Ishikawa (cell line): ENCODE results near the gene RHEX.

ENCODE experiments used
- CREB1 ChIP-seq: IDR thresholded peaks from 2 replicates; pipeline ENCODE4 v1.6.1; 2012; ENCODE audit warnings: low read depth
- EP300 ChIP-seq: IDR thresholded peaks from 2 replicates; pipeline ENCODE4 v1.6.1; 2012; ENCODE audit warnings: borderline replicate concordance
- FOXM1 ChIP-seq: IDR thresholded peaks from 2 replicates; pipeline ENCODE4 v1.6.1; 2012; ENCODE audit warnings: low read depth, borderline replicate concordance
- MAX ChIP-seq: IDR thresholded peaks from 2 replicates; pipeline ENCODE4 v1.6.1; 2012
- NFIC ChIP-seq: IDR thresholded peaks from 2 replicates; pipeline ENCODE4 v1.6.1; 2012
- RAD21 ChIP-seq: IDR thresholded peaks from 2 replicates; pipeline ENCODE4 v1.6.1; 2012; ENCODE audit warnings: low read depth
- REST ChIP-seq: IDR thresholded peaks from 2 replicates; pipeline ENCODE4 v1.6.1; 2012; ENCODE audit warnings: low read depth, mild to moderate bottlenecking
- TAF1 ChIP-seq: IDR thresholded peaks from 2 replicates; pipeline ENCODE4 v1.6.1; 2012; ENCODE audit warnings: low read depth, mild to moderate bottlenecking
- YY1 ChIP-seq: IDR thresholded peaks from 2 replicates; pipeline ENCODE4 v1.6.1; 2012; ENCODE audit warnings: low read depth
- ZBTB7A ChIP-seq: IDR thresholded peaks from 2 replicates; pipeline ENCODE4 v1.6.1; 2012; ENCODE audit warnings: low read depth

- TF ChIP-seq YY1: no peak
- TF ChIP-seq CREB1: no peak
- TF ChIP-seq EP300: no peak
- TF ChIP-seq MAX: no peak
- 0 out of 2 replicates have a peak, but pooled peaks have one; percentile 2 for TF ChIP-seq NFIC
- no peak for TF ChIP-seq REST
- TF ChIP-seq ZBTB7A: no peak
- peak; percentile 35; the same call in 1 of the 2 replicates for TF ChIP-seq FOXM1
- no peak for TF ChIP-seq RAD21
- TF ChIP-seq TAF1: no peak
These were observed 5.9 kb downstream of the RHEX start for GRCh38 chr1:206058927-206059292.
